Measurements from ENCODE around the gene PHGDH.

DNA sequence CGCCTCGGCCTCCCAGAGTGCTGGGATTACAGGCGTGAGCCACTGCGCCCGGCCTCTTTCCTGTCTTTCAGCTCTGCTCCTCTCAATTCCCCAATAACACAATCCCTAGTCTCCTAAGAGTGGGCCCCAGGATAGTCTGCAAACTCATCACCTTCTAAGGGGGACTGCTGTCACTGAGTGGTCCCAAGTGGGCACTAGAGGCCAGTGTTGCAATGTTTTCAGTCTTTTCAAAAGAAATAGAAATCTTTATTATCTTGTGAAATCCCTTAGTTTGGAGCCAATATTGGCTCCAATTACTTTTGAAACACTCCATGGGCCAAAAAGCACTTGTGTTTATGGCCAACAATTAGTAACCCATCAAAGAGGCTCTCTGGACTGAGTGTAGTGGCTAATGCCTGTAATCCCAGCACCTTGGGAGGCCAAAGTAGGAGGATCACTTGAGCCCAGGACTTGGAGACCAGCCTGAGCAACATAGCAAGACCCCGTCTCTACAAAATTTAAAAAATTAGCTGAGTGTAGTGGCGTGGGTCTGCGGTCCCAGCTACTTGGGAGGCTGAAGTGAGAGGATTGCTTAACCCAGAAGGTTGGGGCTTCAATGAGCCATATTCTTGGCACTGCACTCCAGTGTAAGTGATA, 35.0 kb upstream of the PHGDH start:
- no peak for TF ChIP-seq POLR2AphosphoS5 (IDR thresholded peaks at IDR 0.05; ENCODE audit: low read depth, low read length)
- TF ChIP-seq, protein P1, sequence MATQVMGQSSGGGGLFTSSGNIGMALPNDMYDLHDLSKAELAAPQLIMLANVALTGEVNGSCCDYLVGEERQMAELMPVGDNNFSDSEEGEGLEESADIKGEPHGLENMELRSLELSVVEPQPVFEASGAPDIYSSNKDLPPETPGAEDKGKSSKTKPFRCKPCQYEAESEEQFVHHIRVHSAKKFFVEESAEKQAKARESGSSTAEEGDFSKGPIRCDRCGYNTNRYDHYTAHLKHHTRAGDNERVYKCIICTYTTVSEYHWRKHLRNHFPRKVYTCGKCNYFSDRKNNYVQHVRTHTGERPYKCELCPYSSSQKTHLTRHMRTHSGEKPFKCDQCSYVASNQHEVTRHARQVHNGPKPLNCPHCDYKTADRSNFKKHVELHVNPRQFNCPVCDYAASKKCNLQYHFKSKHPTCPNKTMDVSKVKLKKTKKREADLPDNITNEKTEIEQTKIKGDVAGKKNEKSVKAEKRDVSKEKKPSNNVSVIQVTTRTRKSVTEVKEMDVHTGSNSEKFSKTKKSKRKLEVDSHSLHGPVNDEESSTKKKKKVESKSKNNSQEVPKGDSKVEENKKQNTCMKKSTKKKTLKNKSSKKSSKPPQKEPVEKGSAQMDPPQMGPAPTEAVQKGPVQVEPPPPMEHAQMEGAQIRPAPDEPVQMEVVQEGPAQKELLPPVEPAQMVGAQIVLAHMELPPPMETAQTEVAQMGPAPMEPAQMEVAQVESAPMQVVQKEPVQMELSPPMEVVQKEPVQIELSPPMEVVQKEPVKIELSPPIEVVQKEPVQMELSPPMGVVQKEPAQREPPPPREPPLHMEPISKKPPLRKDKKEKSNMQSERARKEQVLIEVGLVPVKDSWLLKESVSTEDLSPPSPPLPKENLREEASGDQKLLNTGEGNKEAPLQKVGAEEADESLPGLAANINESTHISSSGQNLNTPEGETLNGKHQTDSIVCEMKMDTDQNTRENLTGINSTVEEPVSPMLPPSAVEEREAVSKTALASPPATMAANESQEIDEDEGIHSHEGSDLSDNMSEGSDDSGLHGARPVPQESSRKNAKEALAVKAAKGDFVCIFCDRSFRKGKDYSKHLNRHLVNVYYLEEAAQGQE (IDR thresholded peaks at IDR 0.05; ENCODE audit: insufficient read depth in 1 of 2, low read depth in 2 of 2, low read length in 2 of 2): no peak
- no peak for TF ChIP-seq TAF1 (IDR thresholded peaks at IDR 0.05; ENCODE audit: borderline replicate concordance, insufficient read depth, low read length)

All from PFSK-1 (cell line).